ENCODE data around the gene CACFD1.
A peak's percentile ranks its signal among the peaks of the same experiment; 100 is the strongest.

The CACFD1 gene

DNA sequence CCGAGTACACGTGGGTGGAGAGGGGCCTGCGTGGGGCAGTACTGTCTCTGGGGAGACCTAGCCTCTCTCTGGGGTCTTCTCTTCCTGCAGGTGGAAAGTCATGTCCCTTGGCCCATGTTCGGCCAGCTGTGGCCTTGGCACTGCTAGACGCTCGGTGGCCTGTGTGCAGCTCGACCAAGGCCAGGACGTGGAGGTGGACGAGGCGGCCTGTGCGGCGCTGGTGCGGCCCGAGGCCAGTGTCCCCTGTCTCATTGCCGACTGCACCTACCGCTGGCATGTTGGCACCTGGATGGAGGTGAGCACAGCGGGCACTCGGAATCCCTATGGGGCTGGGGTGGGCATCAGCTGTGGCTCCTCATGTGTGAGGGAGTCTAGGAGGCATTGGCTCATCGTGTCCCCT, 5.5 kb upstream of the CACFD1 start:
- CTCF ChIA-PET: no interaction called here
- no peak for DNase-seq (ENCODE audit: low read depth, low spot score)
- POLR2A ChIA-PET: interaction anchor here (0.6 kb wide), 1 partner anchor 106 kb away, joined by 3 read pairs; the partner anchor contains the start of genes MED22 and RPL7A
- no peak overlapping the region for H3K4me3 ChIP-seq (ENCODE audit: low read depth, low read length)
- no peak for TF ChIP-seq CTCF (IDR thresholded peaks at IDR 0.05; ENCODE audit: insufficient read depth, low read length, missing control alignments)

DNA sequence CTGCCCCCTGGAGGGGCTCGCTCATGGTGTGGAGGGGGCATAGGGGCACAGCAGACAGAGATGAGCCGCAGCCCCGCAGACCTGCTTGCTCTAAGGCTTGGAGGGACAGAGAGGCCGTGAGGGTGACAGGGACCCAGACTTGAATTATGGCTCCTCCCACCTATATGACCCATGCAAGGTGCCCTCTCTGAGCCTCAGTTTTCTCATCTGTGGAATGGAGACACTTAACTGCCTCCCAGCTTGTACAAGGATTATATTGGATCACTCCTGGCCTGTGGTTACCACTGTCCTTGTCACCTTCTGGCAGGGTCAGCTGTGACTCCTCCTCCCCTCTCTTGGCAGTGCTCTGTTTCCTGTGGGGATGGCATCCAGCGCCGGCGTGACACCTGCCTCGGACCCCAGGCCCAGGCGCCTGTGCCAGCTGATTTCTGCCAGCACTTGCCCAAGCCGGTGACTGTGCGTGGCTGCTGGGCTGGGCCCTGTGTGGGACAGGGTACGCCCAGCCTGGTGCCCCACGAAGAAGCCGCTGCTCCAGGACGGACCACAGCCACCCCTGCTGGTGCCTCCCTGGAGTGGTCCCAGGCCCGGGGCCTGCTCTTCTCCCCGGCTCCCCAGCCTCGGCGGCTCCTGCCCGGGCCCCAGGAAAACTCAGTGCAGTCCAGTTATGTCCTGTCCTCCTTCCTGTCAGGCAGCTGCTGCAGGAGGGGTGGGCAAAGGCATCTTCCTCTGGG, 4.7 kb upstream of the CACFD1 start:
- DNase-seq (ENCODE audit: low read depth, low spot score): no peak
- ChIA-PET CTCF (no interaction called here), POLR2A (no interaction called here)
- TF ChIP-seq CTCF (IDR thresholded peaks at IDR 0.05; ENCODE audit: insufficient read depth, low read length, missing control alignments): no peak
- no peak overlapping the region for H3K4me3 ChIP-seq (ENCODE audit: low read depth, low read length)

DNA sequence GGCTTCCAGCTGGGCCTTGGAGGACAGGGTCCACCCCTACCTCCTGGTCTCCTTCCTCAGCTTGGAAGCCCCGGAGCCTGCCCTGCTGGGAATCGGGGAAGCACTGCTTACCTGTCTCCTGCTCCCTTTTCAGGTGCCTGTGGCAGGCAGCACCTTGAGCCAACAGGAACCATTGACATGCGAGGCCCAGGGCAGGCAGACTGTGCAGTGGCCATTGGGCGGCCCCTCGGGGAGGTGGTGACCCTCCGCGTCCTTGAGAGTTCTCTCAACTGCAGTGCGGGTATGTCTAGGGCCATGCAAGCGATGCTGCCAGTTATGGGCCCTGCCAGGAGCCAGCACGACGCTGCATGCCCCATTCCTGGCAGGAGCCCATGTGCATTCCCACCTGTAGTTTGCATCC, 3.8 kb upstream of the CACFD1 start:
- DNase-seq (ENCODE audit: low read depth, low spot score): no peak
- POLR2A ChIA-PET: no interaction called here
- no peak overlapping the region for H3K4me3 ChIP-seq (ENCODE audit: low read depth, low read length)
- CTCF ChIA-PET: no interaction called here
- TF ChIP-seq CTCF (IDR thresholded peaks at IDR 0.05; ENCODE audit: insufficient read depth, low read length, missing control alignments): no peak

- peak; percentile 11 for TF ChIP-seq CTCF (IDR thresholded peaks at IDR 0.05; ENCODE audit: insufficient read depth, low read length, missing control alignments)
- H3K4me3 ChIP-seq (ENCODE audit: low read depth, low read length): no peak overlapping the region
- ChIA-PET CTCF (no interaction called here), POLR2A (no interaction called here)
- no peak for DNase-seq (ENCODE audit: low read depth, low spot score)
These were observed 3.4 kb upstream of the CACFD1 start for GRCh38 chr9:133456409-133456808.

DNA sequence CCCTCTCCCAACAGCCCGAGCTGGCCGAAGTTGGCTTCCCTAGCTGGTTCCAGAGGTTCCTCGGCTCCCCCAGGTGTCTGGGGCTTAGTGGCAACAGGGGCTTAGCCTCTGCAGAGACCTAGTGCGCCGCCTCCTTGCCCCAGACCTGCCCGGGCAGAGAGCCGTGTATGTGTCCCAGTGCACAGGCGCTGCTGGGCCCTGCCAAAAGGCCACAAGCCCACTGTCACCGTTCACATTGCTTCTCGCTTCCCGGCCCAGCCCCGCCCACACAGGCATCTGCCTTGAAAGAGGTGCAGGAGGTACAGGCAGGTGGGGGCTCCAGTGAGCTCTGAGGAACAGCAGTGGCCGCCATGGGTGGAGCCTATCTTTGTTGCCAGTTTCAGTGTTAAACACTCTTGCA, 2.5 kb upstream of the CACFD1 start:
- ChIA-PET POLR2A (no interaction called here), CTCF (no interaction called here)
- H3K4me3 ChIP-seq (ENCODE audit: low read depth, low read length): no peak overlapping the region
- no peak for TF ChIP-seq CTCF (IDR thresholded peaks at IDR 0.05; ENCODE audit: insufficient read depth, low read length, missing control alignments)
- DNase-seq (ENCODE audit: low read depth, low spot score): no peak

DNA sequence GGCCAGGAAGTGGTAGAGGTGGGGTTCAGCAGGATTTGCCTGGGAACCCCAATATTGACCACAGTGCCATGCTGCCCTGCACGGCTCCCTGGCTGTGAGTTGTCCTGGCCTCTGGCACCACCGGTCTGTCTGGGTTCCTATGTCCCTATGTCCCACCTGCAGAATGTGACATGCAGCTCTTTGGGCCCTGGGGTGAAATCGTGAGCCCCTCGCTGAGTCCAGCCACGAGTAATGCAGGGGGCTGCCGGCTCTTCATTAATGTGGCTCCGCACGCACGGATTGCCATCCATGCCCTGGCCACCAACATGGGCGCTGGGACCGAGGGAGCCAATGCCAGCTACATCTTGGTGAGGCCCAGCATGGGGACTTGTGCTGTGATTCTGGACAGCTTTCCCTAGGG, 2.0 kb upstream of the CACFD1 start:
- CTCF ChIA-PET: interaction anchor here (1.0 kb wide), 1 partner anchor 19 kb away, joined by 3 read pairs; no protein-coding TSS in a partner anchor
- TF ChIP-seq CTCF (IDR thresholded peaks at IDR 0.05; ENCODE audit: insufficient read depth, low read length, missing control alignments): no peak
- no peak for DNase-seq (ENCODE audit: low read depth, low spot score)
- no peak overlapping the region for H3K4me3 ChIP-seq (ENCODE audit: low read depth, low read length)
- POLR2A ChIA-PET: no interaction called here
